22Rv1 (cell line): Measurements from ENCODE around the gene PKN1.
A peak's percentile ranks its signal among the peaks of the same experiment; 100 is the strongest.

ENCODE experiments used
- H3K27ac ChIP-seq: fragments of 450-650 bp; 2 replicates; pipeline ENCODE4 v1.5.1; 2017
- ZFX ChIP-seq: fragments of 450-650 bp; IDR thresholded peaks from 2 replicates; pipeline ENCODE4 v1.6.1; 2017; ENCODE audit warnings: antibody characterized with exemption, borderline replicate concordance
- TF ChIP-seq, protein P1 (sequence below): fragments of 450-650 bp; IDR thresholded peaks from 2 replicates; pipeline ENCODE4 v1.5.1; 2017; ENCODE audit warnings: mild to moderate bottlenecking

The PKN1 gene

DNA sequence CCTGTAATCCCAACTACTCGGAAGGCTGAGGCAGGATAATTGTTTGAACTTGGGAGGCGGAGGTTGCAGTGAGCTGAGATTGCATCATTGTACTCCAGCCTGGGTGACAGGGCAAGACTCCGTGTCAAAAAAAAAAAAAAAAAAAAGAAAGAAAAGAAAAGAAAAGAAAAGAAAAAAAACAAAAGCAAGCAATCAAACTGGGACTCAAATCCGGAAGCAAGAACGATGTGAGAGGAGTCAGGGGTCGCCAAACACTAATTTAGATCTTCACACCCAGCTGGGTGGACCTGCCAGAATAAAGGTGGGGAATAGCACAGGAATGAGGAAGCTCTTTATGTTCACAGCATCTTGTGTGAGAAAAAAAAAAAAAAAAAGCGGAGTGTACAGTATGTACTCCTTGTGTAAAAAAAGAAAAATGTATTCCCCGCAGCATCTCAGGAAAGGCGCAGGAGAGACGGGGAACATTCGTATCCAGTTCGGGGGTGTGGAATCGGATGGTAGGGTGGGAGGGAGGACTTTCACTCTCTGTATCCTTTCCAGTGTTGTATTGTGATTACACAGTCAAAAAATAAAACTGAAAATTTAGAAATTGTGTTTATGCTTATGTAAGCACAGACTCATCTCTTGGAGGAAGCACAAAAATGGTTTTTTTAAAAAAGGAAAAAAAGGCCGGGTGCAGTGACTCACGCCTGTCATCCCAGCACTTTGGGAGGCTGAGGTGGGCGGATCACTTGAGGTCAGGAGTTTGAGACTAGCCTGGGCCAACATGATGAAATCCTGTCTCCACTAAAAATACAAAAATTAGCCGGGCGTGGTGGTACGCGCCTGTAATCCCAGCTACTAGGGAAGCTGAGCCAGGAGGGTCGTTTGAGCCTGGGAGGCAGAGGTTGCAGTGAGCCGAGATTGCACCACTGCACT lies 77.5 kb downstream of the PKN1 start:
- TF ChIP-seq ZFX = no peak
- TF ChIP-seq, protein P1, sequence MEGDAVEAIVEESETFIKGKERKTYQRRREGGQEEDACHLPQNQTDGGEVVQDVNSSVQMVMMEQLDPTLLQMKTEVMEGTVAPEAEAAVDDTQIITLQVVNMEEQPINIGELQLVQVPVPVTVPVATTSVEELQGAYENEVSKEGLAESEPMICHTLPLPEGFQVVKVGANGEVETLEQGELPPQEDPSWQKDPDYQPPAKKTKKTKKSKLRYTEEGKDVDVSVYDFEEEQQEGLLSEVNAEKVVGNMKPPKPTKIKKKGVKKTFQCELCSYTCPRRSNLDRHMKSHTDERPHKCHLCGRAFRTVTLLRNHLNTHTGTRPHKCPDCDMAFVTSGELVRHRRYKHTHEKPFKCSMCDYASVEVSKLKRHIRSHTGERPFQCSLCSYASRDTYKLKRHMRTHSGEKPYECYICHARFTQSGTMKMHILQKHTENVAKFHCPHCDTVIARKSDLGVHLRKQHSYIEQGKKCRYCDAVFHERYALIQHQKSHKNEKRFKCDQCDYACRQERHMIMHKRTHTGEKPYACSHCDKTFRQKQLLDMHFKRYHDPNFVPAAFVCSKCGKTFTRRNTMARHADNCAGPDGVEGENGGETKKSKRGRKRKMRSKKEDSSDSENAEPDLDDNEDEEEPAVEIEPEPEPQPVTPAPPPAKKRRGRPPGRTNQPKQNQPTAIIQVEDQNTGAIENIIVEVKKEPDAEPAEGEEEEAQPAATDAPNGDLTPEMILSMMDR = no peak
- no peak overlapping the region for H3K27ac ChIP-seq

DNA sequence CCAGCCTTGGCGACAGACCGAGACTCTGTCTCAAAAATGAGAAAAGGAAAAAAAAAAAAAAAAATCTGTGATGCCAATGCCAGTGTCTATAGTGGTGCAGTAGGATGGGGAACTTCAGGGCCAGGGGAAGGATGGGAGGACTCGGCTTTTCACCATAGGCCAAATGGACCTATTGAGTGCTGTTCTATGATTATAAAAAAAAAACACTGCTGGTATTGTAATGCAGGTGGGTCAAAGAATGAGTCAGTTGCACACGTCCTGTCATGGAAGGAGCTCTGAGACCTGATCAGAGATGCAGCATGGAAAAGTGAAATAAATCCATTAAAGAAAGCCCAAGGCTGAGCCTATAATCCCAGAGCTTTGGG lies 78.1 kb downstream of the PKN1 start:
- H3K27ac ChIP-seq = no peak overlapping the region

DNA sequence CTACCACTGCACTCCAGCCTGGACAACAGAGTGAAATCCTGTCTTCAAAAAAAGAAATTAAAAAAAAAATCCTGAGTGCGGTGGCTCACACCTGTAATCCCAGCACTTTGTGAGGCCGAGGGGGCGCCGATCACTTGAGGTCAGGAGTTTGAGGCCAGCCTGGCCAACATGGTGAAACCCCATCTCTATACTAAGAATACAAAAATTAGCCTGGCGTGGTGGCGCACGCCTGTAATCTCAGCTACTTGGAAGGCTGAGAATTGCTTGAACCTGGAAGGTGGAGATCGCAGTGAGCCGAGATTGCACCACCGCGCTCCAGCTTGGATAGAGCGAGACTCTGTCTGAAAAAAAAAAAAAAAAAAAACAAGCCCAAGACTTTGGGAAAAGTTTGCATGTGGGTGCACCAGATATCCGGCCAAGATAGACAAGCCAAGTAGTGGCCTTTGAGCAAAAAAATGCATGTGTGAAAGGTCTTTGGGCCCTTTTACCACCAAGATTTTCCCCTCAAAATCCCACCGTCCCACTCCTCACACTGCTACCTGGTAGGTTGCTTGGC lies 79.4 kb downstream of the PKN1 start:
- no peak overlapping the region; the same call in 1 of the 2 replicates for H3K27ac ChIP-seq
- no peak for TF ChIP-seq ZFX
- TF ChIP-seq, protein P1 = no peak

More for the DNA sequence above, 78.1 kb downstream of the PKN1 start:
- TF ChIP-seq, protein P1 = no peak
- TF ChIP-seq ZFX = no peak

DNA sequence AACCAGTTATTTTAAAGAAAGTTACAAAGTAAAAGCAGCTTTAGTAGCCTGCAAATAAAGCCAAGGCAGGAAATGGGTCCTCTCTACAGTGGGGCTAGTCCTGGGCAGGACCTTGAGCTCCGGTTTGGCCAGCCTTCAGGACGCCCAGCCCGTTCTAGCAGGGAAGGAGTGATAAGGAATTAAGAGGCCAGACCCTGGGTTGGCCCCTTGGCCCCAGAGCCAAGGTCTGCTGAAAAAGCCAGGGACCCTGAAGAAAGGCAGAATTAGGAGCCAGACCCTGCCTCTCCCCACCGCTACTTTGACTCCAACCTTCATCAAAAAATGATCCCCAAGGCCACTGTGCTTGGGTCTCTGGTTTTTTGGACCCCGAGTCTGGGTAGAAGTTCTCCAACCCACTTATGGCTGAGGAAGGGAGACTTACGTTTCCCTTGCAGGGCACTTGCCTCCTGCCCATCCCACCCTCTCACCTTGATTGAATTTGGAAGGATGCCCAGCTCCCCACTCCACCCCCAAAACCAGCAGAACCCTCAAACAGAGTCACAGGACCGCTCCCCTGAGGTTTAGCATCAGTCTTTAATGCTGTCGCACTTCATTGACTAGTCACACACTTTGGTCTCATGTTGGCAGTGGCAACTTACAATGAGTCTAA lies 81.2 kb downstream of the PKN1 start:
- peak overlapping the region; percentile 33; the same call in 1 of the 2 replicates for H3K27ac ChIP-seq
- no peak for TF ChIP-seq ZFX
- TF ChIP-seq, protein P1 = no peak

DNA sequence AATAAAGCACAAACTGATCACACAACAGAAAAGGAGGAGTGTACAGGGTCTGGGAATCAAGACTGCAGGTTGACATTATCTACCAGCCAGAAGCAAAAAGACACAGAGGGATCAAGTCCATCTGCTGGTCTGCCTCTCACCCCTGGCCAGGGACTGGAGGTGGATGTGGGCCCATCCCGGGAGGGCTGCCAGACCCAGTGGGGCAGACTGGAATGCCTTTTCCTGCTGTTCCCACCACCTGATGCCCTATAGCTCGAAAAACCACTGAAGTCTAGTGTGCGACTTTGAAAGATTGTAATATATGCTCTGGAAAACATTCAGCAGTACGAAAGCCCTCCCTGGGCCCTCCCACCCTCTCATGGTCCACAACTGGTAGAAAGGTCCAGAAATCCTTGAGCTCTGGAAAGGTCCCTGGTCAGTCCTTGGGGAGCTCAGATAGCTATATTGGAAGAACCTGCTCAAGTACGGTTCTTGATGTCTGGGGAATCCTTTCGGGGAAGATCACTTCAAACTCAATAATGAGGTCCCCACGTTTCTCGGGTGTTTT lies 82.5 kb downstream of the PKN1 start:
- no peak for TF ChIP-seq ZFX
- TF ChIP-seq, protein P1 = no peak
- no peak overlapping the region for H3K27ac ChIP-seq

DNA sequence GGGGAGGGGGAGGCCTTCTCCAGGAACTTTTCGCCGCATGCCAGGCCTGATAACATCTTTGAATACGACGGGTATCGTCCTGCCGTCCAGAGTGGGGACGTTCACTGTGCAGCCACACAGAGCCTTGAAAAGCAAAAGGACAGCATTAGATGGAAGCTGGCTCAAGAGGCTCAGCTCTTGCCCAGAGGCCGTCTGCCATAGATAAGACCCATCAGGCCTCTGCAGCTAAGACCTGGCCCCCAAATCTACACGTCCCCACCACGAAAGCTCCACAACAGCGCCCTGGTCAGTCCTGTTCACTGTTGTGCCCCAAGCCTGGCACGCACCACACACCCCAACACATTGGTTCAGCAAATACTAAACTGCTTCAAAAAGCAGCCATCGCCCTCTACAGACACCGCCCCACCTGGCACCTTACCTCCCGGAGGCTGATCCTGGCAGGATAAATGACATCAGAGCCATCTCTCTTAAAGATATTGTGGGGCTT lies 83.0 kb downstream of the PKN1 start:
- no peak overlapping the region for H3K27ac ChIP-seq
- no peak for TF ChIP-seq ZFX
- TF ChIP-seq, protein P1 = no peak
